Transverse colon (tissue), 4 donors: Measurements from ENCODE around the gene MBD2. TPM values are rescaled to one million over a fixed set of nuclear protein-coding genes. Genes with fewer than 3 reads are reported as not detected.

Experiments
- DNase-seq: peaks from one replicate; pipeline ENCODE4 v3.0.0-alpha.2; 2019
- H3K27ac ChIP-seq, 4 donors: fragments of 200-600 bp; sonication (generic); 2 replicates each; pipeline ENCODE4 v1.5.1; 2016 to 2018; ENCODE audit warnings: inconsistent platforms in 4 of 4
- H3K27me3 ChIP-seq: fragments of 200-600 bp; sonication (generic); 2 replicates; pipeline ENCODE4 v1.5.1; 2017; ENCODE audit warnings: inconsistent platforms
- H3K36me3 ChIP-seq, 4 donors: fragments of 200-600 bp; sonication (generic); 2 replicates each; pipeline ENCODE4 v1.5.1; 2017 to 2019; ENCODE audit warnings: inconsistent platforms in 4 of 4
- H3K4me1 ChIP-seq, 4 donors: fragments of 200-600 bp; sonication (generic); 2 replicates each; pipeline ENCODE4 v1.5.1; 2017 to 2020; ENCODE audit warnings: inconsistent platforms in 4 of 4
- H3K4me3 ChIP-seq, 4 donors: fragments of 200-600 bp; sonication (generic); 1 replicate in 1 of 4; 2 replicates in 3 of 4; pipeline versions ENCODE4 v1.5.1 to v1.6.1; 2017 to 2019; ENCODE audit warnings: inconsistent platforms in 4 of 4
- H3K9me3 ChIP-seq, 2 donors: fragments of 200-600 bp; sonication (generic); 2 replicates each; pipeline ENCODE4 v1.5.1; 2017 to 2019; ENCODE audit warnings: inconsistent platforms in 2 of 2
- EP300 ChIP-seq: sonication (generic); formaldehyde crosslinking; IDR thresholded peaks from one replicate; pipeline ENCODE4 v1.6.1; 2017; ENCODE audit warnings: antibody characterized with exemption, low read depth
- POLR2A ChIP-seq: fragments of 450-650 bp; IDR thresholded peaks from one replicate; pipeline ENCODE4 v1.6.1; 2016; ENCODE audit warnings: antibody characterized with exemption, mild to moderate bottlenecking, moderate library complexity
- POLR2AphosphoS5 ChIP-seq, 3 donors: sonication (generic); formaldehyde crosslinking; IDR thresholded peaks; one replicate each; pipeline ENCODE4 v1.6.1; 2016; ENCODE audit warnings: antibody characterized with exemption in 3 of 3
- WGBS, 2 donors: methylation state at CpG; one replicate each; pipeline ENCODE4 v1.1.5; 2018; ENCODE audit warnings: low coverage in 1 of 2; 5-methylcytosine and 5-hydroxymethylcytosine counted together
- in situ Hi-C, 4 donors: fragments of 200-750 bp; cut with MboI; loops; one replicate each; pipeline versions ENCODE4 v1.15.0 to v1.15.1; 2017; ENCODE audit warnings: low sequenced_read_pairs in 3 of 4, low pct_ligation_motif_present in 1 of 4, low pct_unique_long_range_greater_than_20kb in 1 of 4
- intact Hi-C: fragments of 100-400 bp; cut with DNase I; formaldehyde crosslinking; loops from one replicate; pipeline ENCODE4 v1.15.1; 2023; ENCODE audit warnings: low total_unique reads
- total RNA-seq, 4 donors: library from RNA; depleted of rRNA; stranded (reverse); fragments of >200 nt; gene quantifications; one replicate each; pipeline ENCODE4 v1.1.0, GENCODE V29; 2016
- TF ChIP-seq, protein P1 (sequence below), 5 experiments: fragments of 200-600 bp in 3 of 5; fragments of 450-650 bp in 2 of 5; sonication (generic) in 3 of 5; IDR thresholded peaks; 1 replicate in 2 of 5; 2 replicates in 3 of 5; pipeline ENCODE4 v1.5.1; 2016 to 2017; ENCODE audit warnings: antibody characterized with exemption in 5 of 5, inconsistent platforms in 3 of 5, mild to moderate bottlenecking in 2 of 5, moderate library complexity in 1 of 5

Gene MBD2
- total RNA-seq, 4 donors from 2014 or later, result 26.9 to 62.1 (median 35.9) TPM

DNA sequence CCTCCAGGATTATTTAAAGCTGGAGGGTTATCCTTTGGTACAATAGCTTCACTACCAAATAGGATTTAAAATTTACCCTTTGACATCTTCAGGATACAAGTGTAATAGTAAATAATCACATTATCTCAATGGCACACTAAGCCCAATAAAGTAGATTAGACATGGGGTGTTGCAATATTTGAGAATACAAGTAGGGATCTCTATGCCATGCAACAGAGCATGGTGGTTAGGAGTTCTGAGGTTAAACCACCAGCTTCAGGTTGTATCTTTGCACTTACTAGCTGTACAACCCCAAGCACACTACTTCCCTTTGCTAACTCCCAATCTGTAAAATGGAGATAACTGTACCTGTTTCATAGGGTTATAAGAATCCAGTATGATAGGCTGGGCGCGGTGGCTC is 6.2 kb downstream of the MBD2 start:
- in situ Hi-C loops, result no loop called here

DNA sequence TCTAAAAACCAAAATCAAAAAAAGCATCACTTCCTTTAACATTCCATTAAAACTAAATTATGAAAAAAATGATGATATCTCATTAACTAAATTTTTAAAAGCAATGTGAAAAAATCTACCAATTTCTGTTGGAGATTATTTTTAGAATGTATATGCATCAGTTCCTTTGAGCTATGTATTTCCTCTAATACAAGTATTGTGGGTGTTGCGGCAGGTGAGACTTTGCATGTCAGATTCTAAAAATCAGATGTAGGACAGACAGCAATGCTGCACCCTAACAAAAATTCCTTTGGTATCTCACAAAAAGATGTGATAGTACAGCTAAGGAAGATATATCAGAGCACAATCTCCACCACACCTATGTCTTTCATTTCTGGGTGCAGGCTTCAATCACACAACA is 6.8 kb downstream of the MBD2 start:
- DNase-seq, result no peak
- intact Hi-C loops (no loop called here), in situ Hi-C loops (no loop called here)
- no peak for TF ChIP-seq POLR2A
- TF ChIP-seq POLR2AphosphoS5 (IDR thresholded peaks at IDR 0.05), result no peak
- TF ChIP-seq, protein P1, sequence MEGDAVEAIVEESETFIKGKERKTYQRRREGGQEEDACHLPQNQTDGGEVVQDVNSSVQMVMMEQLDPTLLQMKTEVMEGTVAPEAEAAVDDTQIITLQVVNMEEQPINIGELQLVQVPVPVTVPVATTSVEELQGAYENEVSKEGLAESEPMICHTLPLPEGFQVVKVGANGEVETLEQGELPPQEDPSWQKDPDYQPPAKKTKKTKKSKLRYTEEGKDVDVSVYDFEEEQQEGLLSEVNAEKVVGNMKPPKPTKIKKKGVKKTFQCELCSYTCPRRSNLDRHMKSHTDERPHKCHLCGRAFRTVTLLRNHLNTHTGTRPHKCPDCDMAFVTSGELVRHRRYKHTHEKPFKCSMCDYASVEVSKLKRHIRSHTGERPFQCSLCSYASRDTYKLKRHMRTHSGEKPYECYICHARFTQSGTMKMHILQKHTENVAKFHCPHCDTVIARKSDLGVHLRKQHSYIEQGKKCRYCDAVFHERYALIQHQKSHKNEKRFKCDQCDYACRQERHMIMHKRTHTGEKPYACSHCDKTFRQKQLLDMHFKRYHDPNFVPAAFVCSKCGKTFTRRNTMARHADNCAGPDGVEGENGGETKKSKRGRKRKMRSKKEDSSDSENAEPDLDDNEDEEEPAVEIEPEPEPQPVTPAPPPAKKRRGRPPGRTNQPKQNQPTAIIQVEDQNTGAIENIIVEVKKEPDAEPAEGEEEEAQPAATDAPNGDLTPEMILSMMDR (IDR thresholded peaks at IDR 0.05), result no peak
- TF ChIP-seq EP300, result no peak
- 77 to 85% methylated on average over 1 of the region's 1 CpG for WGBS, 2 donors
- Histone ChIP-seq H3K4me1 (peaks cover 11 to 46% (median 24%) of the 10 kb centered on the region in 4 donors), H3K27ac (no peak overlapping the region), H3K27me3 (no peaks in the 10 kb centered on the region), H3K36me3 (no peaks in the 10 kb centered on the region), H3K9me3 (no peaks in the 10 kb centered on the region), H3K4me3 (no peak overlapping the region)

More for the DNA sequence above, 6.2 kb downstream of the MBD2 start:
- H3K36me3 ChIP-seq, result no peaks in the 10 kb centered on the region
- DNase-seq, result no peak
- 83% methylated on average over 2 of the region's 2 CpGs; no CpG with 5 or more reads in 1 of the 2 donors for WGBS, 2 donors
- H3K27ac ChIP-seq, result no peak overlapping the region
- no peaks in the 10 kb centered on the region for H3K9me3 ChIP-seq
- H3K4me3 ChIP-seq, result no peak overlapping the region
- peaks cover 18 to 52% (median 30%) of the 10 kb centered on the region in 4 donors for H3K4me1 ChIP-seq
- intact Hi-C loops, result no loop called here
- no peaks in the 10 kb centered on the region for H3K27me3 ChIP-seq
- TF ChIP-seq, protein P1 (IDR thresholded peaks at IDR 0.05), result no peak
- TF ChIP-seq POLR2AphosphoS5 (IDR thresholded peaks at IDR 0.05) (no peak), POLR2A (no peak), EP300 (no peak)

DNA sequence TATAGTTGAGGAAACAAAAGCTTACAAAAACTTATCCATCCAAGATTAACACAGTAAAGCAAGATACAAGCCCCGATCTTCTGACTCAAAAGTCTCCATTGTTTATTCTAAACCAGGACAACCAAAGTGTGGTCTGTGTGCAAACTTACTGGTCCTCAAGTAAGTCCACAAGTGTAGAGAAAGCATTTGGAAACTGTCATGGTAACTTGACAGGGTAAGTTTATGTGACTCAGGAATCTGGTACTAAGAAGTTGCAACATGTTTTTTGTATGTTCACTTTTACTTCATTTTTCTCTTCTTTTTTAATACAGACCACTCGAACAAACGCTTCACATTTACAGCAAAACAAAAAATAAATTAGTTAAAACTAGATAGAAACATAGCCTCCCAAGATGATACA is 9.4 kb downstream of the MBD2 start:
- no peaks in the 10 kb centered on the region for H3K36me3 ChIP-seq
- TF ChIP-seq POLR2A, result no peak
- TF ChIP-seq EP300, result no peak
- TF ChIP-seq, protein P1 (IDR thresholded peaks at IDR 0.05), result no peak
- TF ChIP-seq POLR2AphosphoS5 (IDR thresholded peaks at IDR 0.05), result no peak
- WGBS, 2 donors, result 77 to 87% methylated on average over 3 of the region's 3 CpGs
- no peak overlapping the region for H3K27ac ChIP-seq
- no peak for DNase-seq
- no peak overlapping the region for H3K4me3 ChIP-seq
- H3K4me1 ChIP-seq, result peaks cover under 1 to 40% (median 6%) of the 10 kb centered on the region in 4 donors
- intact Hi-C loops (no loop called here), in situ Hi-C loops (no loop called here)
- H3K9me3 ChIP-seq, result no peaks in the 10 kb centered on the region
- H3K27me3 ChIP-seq, result no peaks in the 10 kb centered on the region

DNA sequence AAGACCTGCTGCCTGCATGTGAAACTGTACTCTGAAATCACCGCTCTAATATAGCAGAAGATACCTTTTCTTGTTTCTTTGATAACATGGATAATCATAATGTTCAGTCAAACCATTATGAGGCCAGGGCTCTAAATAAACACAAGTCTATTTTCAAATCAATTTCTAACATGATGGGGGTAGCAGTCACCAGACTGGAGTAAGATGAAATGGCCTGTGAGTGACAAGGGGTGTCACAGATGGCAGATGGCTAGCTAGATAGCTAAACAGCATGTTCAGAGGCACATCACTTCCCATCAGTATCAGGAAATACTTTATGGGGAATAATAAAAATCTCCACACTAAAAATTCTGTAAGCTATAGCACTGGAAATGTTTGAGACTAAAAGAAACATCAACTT is 14.0 kb downstream of the MBD2 start:
- H3K36me3 ChIP-seq, result no peaks in the 10 kb centered on the region
- in situ Hi-C loops, result no loop called here
- H3K27me3 ChIP-seq, result no peaks in the 10 kb centered on the region
- no peak overlapping the region for H3K27ac ChIP-seq
- DNase-seq, result no peak
- intact Hi-C loops, result no loop called here
- H3K4me1 ChIP-seq, result peaks cover 5 to 51% (median 10%) of the 10 kb centered on the region in 4 donors
- no peak overlapping the region for H3K4me3 ChIP-seq
- 88% methylated on average over 1 of the region's 1 CpG; no CpG with 5 or more reads in 1 of the 2 donors for WGBS, 2 donors
- TF ChIP-seq POLR2AphosphoS5 (IDR thresholded peaks at IDR 0.05) (no peak), EP300 (no peak), POLR2A (no peak)
- TF ChIP-seq, protein P1 (IDR thresholded peaks at IDR 0.05), result no peak
- no peaks in the 10 kb centered on the region for H3K9me3 ChIP-seq
